ENCODE data around the gene WNK2.

The WNK2 gene

GRCh38 chr9:93203026-93203717 lies 19.2 kb downstream of the WNK2 start:
- DNase-seq = no peak

- DNase-seq = no peak
These were observed 20.0 kb downstream of the WNK2 start for GRCh38 chr9:93203718-93204469.

GRCh38 chr9:93204470-93205043 lies 20.6 kb downstream of the WNK2 start:
- no peak for DNase-seq

- peak; percentile 80 for DNase-seq
These were observed 21.3 kb downstream of the WNK2 start for GRCh38 chr9:93205045-93205768.

GRCh38 chr9:93205896-93206575 lies 22.1 kb downstream of the WNK2 start:
- DNase-seq = no peak

GRCh38 chr9:93206576-93207155 lies 22.7 kb downstream of the WNK2 start:
- no peak for DNase-seq

GRCh38 chr9:93207326-93207814 lies 23.4 kb downstream of the WNK2 start:
- DNase-seq = peak; percentile 81

- DNase-seq = no peak
These were observed 24.2 kb downstream of the WNK2 start for GRCh38 chr9:93207860-93208734.

DNA sequence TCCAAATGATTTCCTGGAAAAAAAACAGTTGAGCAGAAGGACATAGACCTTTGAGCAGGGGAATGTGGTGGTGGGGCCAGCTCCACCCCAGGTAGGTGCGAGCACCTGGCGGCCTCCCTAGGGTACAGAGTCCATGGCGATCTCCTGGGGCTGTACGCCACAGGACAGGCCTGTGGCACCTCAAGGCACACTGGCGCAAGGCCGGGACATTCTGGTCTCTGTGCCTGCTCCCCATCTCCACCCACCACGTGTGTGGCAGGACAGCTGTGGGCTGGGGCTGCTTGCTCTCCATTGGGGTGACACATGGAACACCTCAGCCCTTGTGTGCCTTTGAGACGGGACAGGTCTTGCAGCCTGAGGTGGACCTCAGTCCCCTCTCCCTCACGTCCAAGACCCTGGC lies 25.2 kb downstream of the WNK2 start:
- DNase-seq = no peak

DNA sequence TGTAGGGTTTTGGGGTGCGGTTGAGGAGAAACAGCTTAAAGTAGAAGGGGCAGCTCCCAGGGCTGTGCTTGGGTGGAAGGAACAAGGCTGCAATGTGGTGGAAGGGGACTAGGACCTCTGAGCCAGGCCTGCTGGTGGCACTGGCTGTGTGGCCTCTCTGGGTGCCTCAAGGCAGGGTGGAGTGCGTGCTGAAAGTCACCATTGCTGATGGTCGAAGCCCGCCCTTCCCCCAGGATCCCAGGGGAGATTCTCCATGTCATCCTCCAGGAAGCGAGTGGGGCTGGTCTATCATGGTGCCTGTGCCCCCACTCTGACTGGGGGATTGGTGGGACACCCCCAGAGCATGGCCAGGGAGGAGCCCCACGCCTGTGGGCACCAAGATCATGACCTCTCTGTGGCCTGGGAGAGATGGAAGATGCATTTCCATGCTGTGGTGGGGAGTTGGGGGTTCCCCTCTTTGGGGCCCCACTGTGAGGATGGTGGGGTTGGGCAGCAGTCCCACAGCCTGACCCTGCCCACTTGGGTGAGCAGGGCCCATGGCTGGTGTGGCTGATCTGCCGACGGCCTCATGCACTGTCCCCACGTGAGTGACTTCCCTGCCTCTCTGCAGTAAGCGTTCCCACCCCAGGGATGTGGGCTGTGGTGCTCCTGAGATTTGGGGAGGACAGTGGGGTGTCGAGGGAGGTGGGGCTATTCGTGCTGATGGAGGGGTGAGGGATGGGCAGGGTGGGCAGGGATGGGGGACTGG lies 25.8 kb downstream of the WNK2 start:
- DNase-seq = no peak

DNA sequence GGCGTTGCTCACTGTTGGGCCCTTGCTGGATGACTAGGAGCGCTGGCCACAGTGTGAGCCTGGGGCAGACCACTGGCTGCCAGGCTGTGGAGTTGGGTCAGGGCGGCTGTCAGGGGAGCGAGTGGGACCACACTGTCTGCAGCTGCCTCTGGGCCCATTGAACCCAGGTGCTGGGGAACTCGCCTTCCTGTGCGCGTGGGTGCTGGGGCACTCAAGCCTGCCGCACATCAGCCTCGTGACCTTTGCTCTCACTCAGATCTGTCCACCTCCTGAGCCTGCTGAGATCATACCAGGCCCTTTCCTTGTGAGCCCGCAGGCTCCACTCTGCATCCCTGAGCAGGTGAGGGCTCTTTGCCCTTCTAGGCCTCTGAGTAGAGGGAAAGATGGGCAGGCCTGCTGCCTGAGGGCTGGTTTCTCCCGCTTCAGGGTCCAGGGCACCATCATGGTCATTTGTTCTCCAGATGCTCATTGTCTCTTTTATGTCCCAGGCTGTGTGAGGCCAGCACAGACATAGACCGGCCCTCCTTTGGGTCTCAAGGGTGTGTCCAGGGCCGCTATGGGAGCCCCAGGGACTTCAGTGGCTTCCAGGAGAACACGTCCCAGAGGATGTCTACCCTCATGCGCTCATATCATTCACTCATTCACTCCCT lies 26.5 kb downstream of the WNK2 start:
- DNase-seq = no peak

DNA sequence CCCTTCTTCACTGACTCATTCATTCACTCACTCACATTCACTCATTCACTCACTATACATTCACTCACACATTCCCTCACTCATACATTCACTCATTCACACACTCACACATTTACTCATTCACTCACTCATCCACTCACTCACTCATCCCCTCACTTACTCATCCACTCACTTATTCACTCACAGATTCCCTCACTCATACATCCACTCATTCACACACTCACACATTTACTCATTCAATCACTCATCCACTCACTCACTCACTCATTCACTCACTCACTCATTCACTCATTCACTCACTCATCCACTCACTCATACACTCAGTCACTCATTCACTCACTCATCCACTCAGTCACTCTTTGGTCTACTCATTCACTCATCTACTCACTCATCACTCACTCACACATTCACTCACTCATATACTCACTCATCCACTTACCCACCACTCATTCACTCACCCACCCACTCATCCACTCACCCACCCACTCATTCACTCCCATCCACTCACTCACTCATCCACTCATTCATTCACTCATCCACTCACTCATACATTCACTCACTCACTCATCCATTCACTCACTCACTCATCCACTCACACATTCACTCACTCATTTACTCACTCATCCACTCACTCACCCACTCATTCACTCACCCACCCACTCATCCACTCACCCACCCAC lies 27.2 kb downstream of the WNK2 start:
- DNase-seq = no peak

- no peak for DNase-seq
These were observed 27.7 kb downstream of the WNK2 start for GRCh38 chr9:93211654-93212001.

DNA sequence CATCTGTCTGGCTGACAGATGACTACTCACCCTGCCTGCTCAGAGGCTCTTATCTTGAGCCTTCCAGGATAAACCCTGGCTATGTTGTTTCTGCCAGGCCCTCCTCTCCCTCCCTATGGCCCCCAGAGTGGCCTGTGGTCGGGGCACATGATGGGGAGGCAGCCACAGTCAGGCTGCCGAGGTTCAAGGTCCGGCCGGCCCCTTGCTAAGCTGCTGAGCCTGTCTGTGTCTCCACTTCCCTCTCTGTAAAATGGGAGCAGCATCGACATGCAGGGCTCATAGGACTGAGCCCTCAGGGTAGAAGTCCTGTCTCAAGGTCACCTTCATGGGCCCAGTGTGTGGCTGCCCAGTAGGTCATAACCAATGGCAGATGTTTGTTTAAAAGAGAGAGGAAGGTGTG lies 28.5 kb downstream of the WNK2 start:
- DNase-seq = no peak

- peak; percentile 25 for DNase-seq
These were observed 32.1 kb downstream of the WNK2 start for GRCh38 chr9:93216073-93216365.

DNA sequence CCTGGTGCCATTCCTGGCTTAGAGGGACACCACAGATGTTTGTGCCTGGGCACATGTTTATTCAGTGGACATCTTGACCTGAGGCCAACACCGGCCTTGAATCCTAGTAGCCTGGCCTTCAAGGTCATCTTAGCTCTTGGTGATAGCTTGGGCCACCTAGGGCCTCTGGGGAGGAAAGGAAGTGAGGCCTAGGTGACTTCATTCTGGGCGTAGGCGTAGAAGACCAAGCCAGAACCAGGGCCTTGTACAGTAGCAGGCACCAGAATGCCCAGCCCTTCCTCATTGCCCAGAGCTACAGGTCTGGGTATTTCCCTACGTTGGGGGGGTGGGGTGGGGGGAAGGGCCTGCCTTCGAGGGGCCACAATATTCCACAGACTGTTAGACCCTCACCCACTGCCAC lies 33.8 kb downstream of the WNK2 start:
- DNase-seq = no peak

GRCh38 chr9:93218161-93218560 lies 34.2 kb downstream of the WNK2 start:
- no peak for DNase-seq

GRCh38 chr9:93218671-93219420 lies 34.9 kb downstream of the WNK2 start:
- DNase-seq = no peak

DNA sequence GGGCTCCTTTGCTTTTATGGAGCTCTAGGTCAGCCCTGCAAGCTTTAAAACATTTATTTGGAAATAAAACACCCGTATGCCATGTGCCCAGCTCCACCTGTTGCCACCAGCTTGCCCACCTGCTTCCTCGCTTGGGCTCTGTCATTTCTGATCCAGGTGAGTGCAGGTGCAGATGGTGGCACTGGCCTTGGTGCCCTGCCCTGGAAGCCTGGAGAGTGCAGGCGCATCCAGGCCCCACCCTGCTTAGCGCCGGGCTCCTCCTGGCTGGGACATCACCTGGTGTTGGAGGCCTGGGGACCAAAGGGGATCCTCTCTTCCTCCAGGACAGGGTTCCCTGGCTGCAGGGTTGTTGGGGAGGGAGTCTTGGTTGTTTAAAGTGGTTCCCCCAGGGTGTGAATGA lies 35.8 kb downstream of the WNK2 start:
- DNase-seq = peak; percentile 43

Measured in NCI-H69 (cell line).